Gastrocnemius medialis (tissue), 4 donors: ENCODE data around the gene XXYLT1.

Source experiments
- CTCF ChIP-seq, 5 experiments: fragments of 450-650 bp in 3 of 5; fragments of 200-600 bp in 2 of 5; sonication (generic) in 2 of 5; IDR thresholded peaks in 4 of 5; conservative IDR thresholded peaks in 1 of 5; 1 replicate in 4 of 5; 2 replicates in 1 of 5; pipeline ENCODE4 v1.5.1; 2016 to 2019; ENCODE audit warnings: antibody characterized with exemption in 5 of 5, mild to moderate bottlenecking in 3 of 5, moderate library complexity in 3 of 5
- POLR2A ChIP-seq, 2 donors: fragments of 450-650 bp; IDR thresholded peaks; one replicate each; pipeline ENCODE4 v1.6.1; 2017; ENCODE audit warnings: antibody characterized with exemption in 2 of 2, mild to moderate bottlenecking in 2 of 2, moderate library complexity in 2 of 2

GRCh38 chr3:195039180-195039843 lies 231.6 kb downstream of the XXYLT1 start:
- TF ChIP-seq CTCF (IDR thresholded peaks at IDR 0.05 in 4 of 5, conservative IDR thresholded peaks at IDR 0.05 in 1 of 5) (no peak), POLR2A (IDR thresholded peaks at IDR 0.05) (no peak)
